Inflammatory macrophage (primary cell): ENCODE data around the gene GPR39.
A peak's percentile ranks its signal among the peaks of the same experiment; 100 is the strongest.

Experiments
- DNase-seq, 2 donors: peaks; one replicate each; pipeline ENCODE4 v3.0.0-alpha.2; 2020 to 2022

GPR39 gene

GRCh38 chr2:132606649-132607048, 190.0 kb downstream of the GPR39 start:
- no peak for DNase-seq

- no peak for DNase-seq
Measured at GRCh38 chr2:132607426-132608090, 191.0 kb downstream of the GPR39 start.

- DNase-seq = no peak
Measured at GRCh38 chr2:132608311-132608710, 191.7 kb downstream of the GPR39 start.

- DNase-seq = no peak
Measured at GRCh38 chr2:132609101-132609890, 192.7 kb downstream of the GPR39 start.

- no peak for DNase-seq
Measured at GRCh38 chr2:132611719-132612118, 195.1 kb downstream of the GPR39 start.

GRCh38 chr2:132615329-132616085, 198.9 kb downstream of the GPR39 start:
- no peak for DNase-seq

- DNase-seq = no peak
Measured at GRCh38 chr2:132617989-132618388, 201.4 kb downstream of the GPR39 start.

- DNase-seq = no peak
Measured at GRCh38 chr2:132618734-132619133, 202.1 kb downstream of the GPR39 start.

- no peak for DNase-seq
Measured at GRCh38 chr2:132620115-132620514, 203.5 kb downstream of the GPR39 start.

- no peak for DNase-seq
Measured at GRCh38 chr2:132621131-132621875, 204.7 kb downstream of the GPR39 start.

GRCh38 chr2:132623096-132623839, 206.7 kb downstream of the GPR39 start:
- peak; percentile 15 to 28 for DNase-seq

- no peak for DNase-seq
Measured at GRCh38 chr2:132627536-132627935, 210.9 kb downstream of the GPR39 start.

GRCh38 chr2:132632000-132632649, 215.5 kb downstream of the GPR39 start:
- no peak for DNase-seq

- DNase-seq = no peak
Measured at GRCh38 chr2:132633635-132634034, 217.0 kb downstream of the GPR39 start.

GRCh38 chr2:132636346-132636745, 219.7 kb downstream of the GPR39 start:
- no peak for DNase-seq

GRCh38 chr2:132638313-132639040, 221.9 kb downstream of the GPR39 start:
- DNase-seq = no peak

- no peak for DNase-seq
Measured at GRCh38 chr2:132640116-132640515, 223.5 kb downstream of the GPR39 start.

GRCh38 chr2:132641819-132642218, 225.2 kb downstream of the GPR39 start:
- no peak for DNase-seq

- DNase-seq = no peak
Measured at GRCh38 chr2:132642415-132642814, 225.8 kb downstream of the GPR39 start.

- no peak for DNase-seq
Measured at GRCh38 chr2:132645176-132645575, 228.6 kb downstream of the GPR39 start.
